Measurements from ENCODE around the gene ELMO1. TPM values are rescaled to one million over a fixed set of nuclear protein-coding genes. Genes with fewer than 3 reads are reported as not detected.

The ELMO1 gene
- polyA plus RNA-seq, 2 of the 4 experiments (the other 2 are of a cell fraction) = 2.3 to 6.1 TPM

DNA sequence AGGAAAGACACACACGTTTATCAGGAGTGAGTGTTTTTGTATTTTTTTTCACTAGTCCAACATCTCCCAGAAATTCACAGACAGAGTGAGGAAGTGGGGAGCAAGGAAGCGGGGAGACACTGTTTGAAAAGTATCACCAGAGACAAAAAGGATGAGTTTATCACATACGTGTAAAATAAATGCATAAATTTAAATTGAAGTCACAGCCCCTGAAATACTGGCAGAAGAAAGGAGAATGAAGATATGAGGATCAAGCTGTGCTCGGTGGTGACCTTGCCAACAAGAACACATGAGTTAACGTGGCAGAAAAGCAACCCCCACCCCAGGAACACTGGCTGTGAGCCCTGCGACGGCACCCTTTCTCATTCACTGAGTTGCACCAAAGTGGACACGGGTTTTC lies 407.2 kb downstream of the ELMO1 start:
- CTCF ChIA-PET = interaction anchor here (0.9 kb wide), 1 partner anchor 15 kb away, joined by 3 read pairs; no protein-coding TSS in a partner anchor
- ATAC-seq (no peak), DNase-seq (ENCODE audit: low read depth in 1 of 2, low spot score in 1 of 2) (no peak), FAIRE-seq (no peak)
- POLR2A ChIA-PET = no interaction called here
- no peak overlapping the region for H3K4me3 ChIP-seq
- H3K9me3 ChIP-seq = 0 out of 3 replicates have a peak, but pooled peaks cover 2% of the 10 kb centered on the region
- H3K4me2 ChIP-seq = no peak overlapping the region
- H3K27ac ChIP-seq = no peak overlapping the region
- H3K4me1 ChIP-seq = no peaks in the 10 kb centered on the region
- 72% methylated on average over 8 of the region's 8 CpGs for WGBS (ENCODE audit: missing lambda C conversion rate)
- TF ChIP-seq MAZ (IDR thresholded peaks at IDR 0.05; ENCODE audit: borderline replicate concordance, low read depth, low read length) = no peak
- no peak for TF ChIP-seq EHF (CRISPR knock-in tag; IDR thresholded peaks at IDR 0.05)
- no peak for TF ChIP-seq BHLHE40 (IDR thresholded peaks at IDR 0.05; ENCODE audit: low read depth, low read length)
- TF ChIP-seq NPAS2 (CRISPR knock-in tag; IDR thresholded peaks at IDR 0.05; ENCODE audit: borderline replicate concordance) = no peak
- TF ChIP-seq POLR2AphosphoS2 (conservative IDR thresholded peaks at IDR 0.05; ENCODE audit: low read length) = no peak

DNA sequence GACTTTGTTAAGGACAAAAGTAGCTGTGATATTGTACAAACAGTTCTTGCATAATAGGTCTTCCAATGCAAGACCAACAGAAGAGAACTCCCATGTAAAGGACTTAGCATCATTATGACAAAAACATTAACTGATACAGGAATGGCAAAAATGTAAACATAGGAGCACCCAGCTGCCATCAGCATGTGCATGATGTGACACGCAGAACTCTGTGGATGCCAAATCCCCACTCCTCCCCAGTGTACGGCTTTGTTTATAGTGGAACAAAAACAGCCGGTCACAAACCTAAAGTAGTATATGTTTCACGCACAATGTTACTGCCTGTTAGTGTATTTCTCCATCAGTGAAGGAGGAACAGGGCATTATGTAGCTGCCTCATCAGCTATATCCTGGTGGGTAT lies 408.3 kb downstream of the ELMO1 start:
- Histone ChIP-seq H3K27ac (no peak overlapping the region), H3K4me1 (no peaks in the 10 kb centered on the region), H3K4me2 (no peak overlapping the region), H3K9me3 (0 out of 3 replicates have a peak, but pooled peaks cover 2% of the 10 kb centered on the region), H3K4me3 (no peak overlapping the region)
- TF ChIP-seq JUNB (IDR thresholded peaks at IDR 0.05) = no peak
- TF ChIP-seq, protein P1, sequence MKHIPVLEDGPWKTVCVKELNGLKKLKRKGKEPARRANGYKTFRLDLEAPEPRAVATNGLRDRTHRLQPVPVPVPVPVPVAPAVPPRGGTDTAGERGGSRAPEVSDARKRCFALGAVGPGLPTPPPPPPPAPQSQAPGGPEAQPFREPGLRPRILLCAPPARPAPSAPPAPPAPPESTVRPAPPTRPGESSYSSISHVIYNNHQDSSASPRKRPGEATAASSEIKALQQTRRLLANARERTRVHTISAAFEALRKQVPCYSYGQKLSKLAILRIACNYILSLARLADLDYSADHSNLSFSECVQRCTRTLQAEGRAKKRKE (CRISPR knock-in tag; IDR thresholded peaks at IDR 0.05; ENCODE audit: low read depth) = no peak
- TF ChIP-seq, protein P2, sequence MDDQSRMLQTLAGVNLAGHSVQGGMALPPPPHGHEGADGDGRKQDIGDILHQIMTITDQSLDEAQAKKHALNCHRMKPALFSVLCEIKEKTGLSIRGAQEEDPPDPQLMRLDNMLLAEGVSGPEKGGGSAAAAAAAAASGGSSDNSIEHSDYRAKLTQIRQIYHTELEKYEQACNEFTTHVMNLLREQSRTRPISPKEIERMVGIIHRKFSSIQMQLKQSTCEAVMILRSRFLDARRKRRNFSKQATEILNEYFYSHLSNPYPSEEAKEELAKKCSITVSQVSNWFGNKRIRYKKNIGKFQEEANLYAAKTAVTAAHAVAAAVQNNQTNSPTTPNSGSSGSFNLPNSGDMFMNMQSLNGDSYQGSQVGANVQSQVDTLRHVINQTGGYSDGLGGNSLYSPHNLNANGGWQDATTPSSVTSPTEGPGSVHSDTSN (IDR thresholded peaks at IDR 0.05) = no peak
- TF ChIP-seq FOXS1 (CRISPR knock-in tag; IDR thresholded peaks at IDR 0.05) = no peak
- TF ChIP-seq BHLHE40 (IDR thresholded peaks at IDR 0.05; ENCODE audit: low read depth, low read length) = no peak
- no peak for TF ChIP-seq ZC3H11A (IDR thresholded peaks at IDR 0.05)
- no peak for TF ChIP-seq CHD2 (IDR thresholded peaks at IDR 0.05; ENCODE audit: low read length, partially characterized antibody)
- TF ChIP-seq, protein P3, sequence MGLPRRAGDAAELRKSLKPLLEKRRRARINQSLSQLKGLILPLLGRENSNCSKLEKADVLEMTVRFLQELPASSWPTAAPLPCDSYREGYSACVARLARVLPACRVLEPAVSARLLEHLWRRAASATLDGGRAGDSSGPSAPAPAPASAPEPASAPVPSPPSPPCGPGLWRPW (IDR thresholded peaks at IDR 0.05) = no peak
- TF ChIP-seq CBX2 (IDR thresholded peaks at IDR 0.05; ENCODE audit: borderline replicate concordance, low read depth) = no peak
- no peak for TF ChIP-seq RFX5 (IDR thresholded peaks at IDR 0.05)
- 85% methylated on average over 4 of the region's 4 CpGs for WGBS (ENCODE audit: missing lambda C conversion rate)
- POLR2A ChIA-PET = no interaction called here
- FAIRE-seq = no peak
- no peak for DNase-seq (ENCODE audit: low read depth in 1 of 2, low spot score in 1 of 2)
- ATAC-seq = no peak
- CTCF ChIA-PET = interaction anchor here (0.9 to 1.5 kb wide), 2 partner anchors 73 to 142 kb away, joined by 3 to 4 read pairs; no protein-coding TSS in a partner anchor

DNA sequence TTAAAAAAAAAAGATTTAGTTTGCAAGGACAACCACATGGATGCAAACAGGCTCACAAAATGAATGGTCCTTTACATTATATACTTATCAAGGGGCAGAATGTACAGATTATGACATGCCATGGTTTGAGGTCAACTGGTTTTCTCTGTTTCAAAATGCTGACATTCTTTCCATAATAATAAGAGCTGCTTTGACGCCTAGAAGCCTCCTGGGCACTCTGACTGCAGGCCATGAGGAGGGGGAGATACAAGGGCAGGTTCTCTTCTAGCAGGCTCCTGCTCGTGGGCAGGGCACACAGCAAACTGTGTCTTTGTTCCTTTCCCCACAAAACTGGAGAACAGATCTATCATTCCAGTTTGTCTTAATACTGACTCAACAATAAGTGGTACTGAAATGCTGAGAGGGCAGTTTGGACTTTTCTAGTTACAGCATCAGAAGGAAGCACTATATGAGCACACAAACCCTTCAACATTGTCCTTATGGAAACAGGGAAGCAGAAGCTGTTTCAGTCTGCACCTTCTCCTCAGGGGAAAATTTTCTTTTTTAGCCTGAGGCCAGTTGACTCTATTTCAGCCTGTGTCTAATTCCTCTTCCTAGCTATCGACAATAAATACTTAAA lies 409.4 kb downstream of the ELMO1 start:
- DNase-seq (ENCODE audit: low read depth in 1 of 2, low spot score in 1 of 2) = no peak
- WGBS (ENCODE audit: missing lambda C conversion rate) = 51% methylated on average over 3 of the region's 3 CpGs
- H3K4me2 ChIP-seq = no peak overlapping the region
- no peak overlapping the region for H3K27ac ChIP-seq
- H3K9me3 ChIP-seq = 0 out of 3 replicates have a peak, but pooled peaks cover 2% of the 10 kb centered on the region
- H3K4me3 ChIP-seq = no peak overlapping the region
- POLR2A ChIA-PET = no interaction called here
- ATAC-seq = no peak
- CTCF ChIA-PET = interaction anchor here (0.9 kb wide), 1 partner anchor 13 kb away, joined by 3 read pairs; no protein-coding TSS in a partner anchor
- no peaks in the 10 kb centered on the region for H3K4me1 ChIP-seq
- no peak for FAIRE-seq
- no peak for TF ChIP-seq ZNF302 (CRISPR knock-in tag; IDR thresholded peaks at IDR 0.05)
- TF ChIP-seq MAFK (IDR thresholded peaks at IDR 0.05; ENCODE audit: partially characterized antibody) = peak; percentile 53

DNA sequence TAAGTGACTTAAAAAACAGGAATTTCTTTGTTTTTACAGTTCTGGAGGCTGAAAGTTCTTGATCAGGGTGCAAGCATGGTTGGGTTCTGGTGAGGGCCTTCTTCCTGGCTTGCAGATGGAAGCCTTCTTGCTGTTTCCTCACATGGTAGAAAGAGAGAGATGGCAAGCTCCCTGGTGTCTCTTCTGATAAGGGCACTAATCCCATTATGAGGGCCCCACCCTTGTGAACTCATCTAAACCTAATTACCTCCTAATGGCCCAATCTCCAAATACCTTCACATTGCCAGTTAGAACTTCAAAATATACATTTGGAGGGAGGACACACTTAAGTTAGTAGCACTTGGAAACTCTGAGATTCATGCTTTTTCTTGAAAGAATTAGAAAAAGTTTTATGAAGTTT lies 410.0 kb downstream of the ELMO1 start:
- TF ChIP-seq HOXA7 (CRISPR knock-in tag; IDR thresholded peaks at IDR 0.05) (no peak), TP53 (CRISPR knock-in tag; IDR thresholded peaks at IDR 0.05) (no peak), BHLHE40 (IDR thresholded peaks at IDR 0.05; ENCODE audit: low read depth, low read length) (no peak), FOSL2 (IDR thresholded peaks at IDR 0.05) (no peak), FOSL2 (CRISPR knock-in tag; IDR thresholded peaks at IDR 0.05) (no peak), TFCP2L1 (CRISPR knock-in tag; IDR thresholded peaks at IDR 0.05) (no peak)
- TF ChIP-seq, protein P4, sequence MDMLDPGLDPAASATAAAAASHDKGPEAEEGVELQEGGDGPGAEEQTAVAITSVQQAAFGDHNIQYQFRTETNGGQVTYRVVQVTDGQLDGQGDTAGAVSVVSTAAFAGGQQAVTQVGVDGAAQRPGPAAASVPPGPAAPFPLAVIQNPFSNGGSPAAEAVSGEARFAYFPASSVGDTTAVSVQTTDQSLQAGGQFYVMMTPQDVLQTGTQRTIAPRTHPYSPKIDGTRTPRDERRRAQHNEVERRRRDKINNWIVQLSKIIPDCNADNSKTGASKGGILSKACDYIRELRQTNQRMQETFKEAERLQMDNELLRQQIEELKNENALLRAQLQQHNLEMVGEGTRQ (IDR thresholded peaks at IDR 0.05) = no peak
- TF ChIP-seq, protein P5, sequence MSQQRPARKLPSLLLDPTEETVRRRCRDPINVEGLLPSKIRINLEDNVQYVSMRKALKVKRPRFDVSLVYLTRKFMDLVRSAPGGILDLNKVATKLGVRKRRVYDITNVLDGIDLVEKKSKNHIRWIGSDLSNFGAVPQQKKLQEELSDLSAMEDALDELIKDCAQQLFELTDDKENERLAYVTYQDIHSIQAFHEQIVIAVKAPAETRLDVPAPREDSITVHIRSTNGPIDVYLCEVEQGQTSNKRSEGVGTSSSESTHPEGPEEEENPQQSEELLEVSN (IDR thresholded peaks at IDR 0.05; ENCODE audit: borderline replicate concordance, low read depth) = no peak
- DNase-seq (ENCODE audit: low read depth in 1 of 2, low spot score in 1 of 2) (no peak), FAIRE-seq (no peak), ATAC-seq (no peak)
- Histone ChIP-seq H3K4me2 (no peak overlapping the region), H3K4me3 (no peak overlapping the region), H3K27ac (no peak overlapping the region), H3K9me3 (0 out of 3 replicates have a peak, but pooled peaks cover 2% of the 10 kb centered on the region), H3K4me1 (no peaks in the 10 kb centered on the region)
- ChIA-PET CTCF (interaction anchor here (0.9 kb wide), 1 partner anchor 13 kb away, joined by 3 read pairs; no protein-coding TSS in a partner anchor), POLR2A (no interaction called here)

All from A549 (cell line).